ENCODE measurements around the gene IGBP1. TPM values are rescaled to one million over a fixed set of nuclear protein-coding genes. Genes with fewer than 3 reads are reported as not detected.
A peak's percentile ranks its signal among the peaks of the same experiment; 100 is the strongest.

Gene IGBP1
- total RNA-seq, 6 experiments from 2014 or later: 35.1 to 39.9 (median 37.4) TPM

DNA sequence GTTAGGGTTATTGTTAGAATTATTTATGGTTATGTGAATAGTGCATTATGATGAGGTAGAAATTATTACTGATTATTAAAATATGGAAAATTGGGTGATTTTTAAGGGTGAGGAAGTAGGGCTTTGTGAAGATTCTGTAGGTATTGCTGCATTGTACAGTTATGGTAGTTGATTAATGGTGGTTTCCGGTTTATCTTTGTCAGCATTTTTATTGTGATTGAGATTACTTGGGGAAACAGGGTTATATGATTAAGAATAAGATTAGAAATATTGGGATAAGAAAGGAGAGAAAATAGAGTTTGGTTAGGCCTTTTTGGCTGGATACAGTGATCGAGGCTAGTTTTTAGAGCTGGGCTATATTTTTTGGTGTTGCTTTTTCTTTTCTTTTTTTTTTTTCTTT, 8.6 kb upstream of the IGBP1 start:
- Mint-ChIP-seq H3K27ac (no peak overlapping the region), H3K4me1 (ENCODE audit: low read depth) (peaks cover 13% of the 10 kb centered on the region), H3K27me3 (ENCODE audit: insufficient read depth) (peaks cover 11% of the 10 kb centered on the region), H3K36me3 (ENCODE audit: low read depth) (no peaks in the 10 kb centered on the region), H3K9me3 (no peaks in the 10 kb centered on the region), H3K4me3 (no peak overlapping the region)
- TF ChIP-seq, protein P1, sequence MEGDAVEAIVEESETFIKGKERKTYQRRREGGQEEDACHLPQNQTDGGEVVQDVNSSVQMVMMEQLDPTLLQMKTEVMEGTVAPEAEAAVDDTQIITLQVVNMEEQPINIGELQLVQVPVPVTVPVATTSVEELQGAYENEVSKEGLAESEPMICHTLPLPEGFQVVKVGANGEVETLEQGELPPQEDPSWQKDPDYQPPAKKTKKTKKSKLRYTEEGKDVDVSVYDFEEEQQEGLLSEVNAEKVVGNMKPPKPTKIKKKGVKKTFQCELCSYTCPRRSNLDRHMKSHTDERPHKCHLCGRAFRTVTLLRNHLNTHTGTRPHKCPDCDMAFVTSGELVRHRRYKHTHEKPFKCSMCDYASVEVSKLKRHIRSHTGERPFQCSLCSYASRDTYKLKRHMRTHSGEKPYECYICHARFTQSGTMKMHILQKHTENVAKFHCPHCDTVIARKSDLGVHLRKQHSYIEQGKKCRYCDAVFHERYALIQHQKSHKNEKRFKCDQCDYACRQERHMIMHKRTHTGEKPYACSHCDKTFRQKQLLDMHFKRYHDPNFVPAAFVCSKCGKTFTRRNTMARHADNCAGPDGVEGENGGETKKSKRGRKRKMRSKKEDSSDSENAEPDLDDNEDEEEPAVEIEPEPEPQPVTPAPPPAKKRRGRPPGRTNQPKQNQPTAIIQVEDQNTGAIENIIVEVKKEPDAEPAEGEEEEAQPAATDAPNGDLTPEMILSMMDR (IDR thresholded peaks at IDR 0.05): no peak
- DNase-seq: no peak

DNA sequence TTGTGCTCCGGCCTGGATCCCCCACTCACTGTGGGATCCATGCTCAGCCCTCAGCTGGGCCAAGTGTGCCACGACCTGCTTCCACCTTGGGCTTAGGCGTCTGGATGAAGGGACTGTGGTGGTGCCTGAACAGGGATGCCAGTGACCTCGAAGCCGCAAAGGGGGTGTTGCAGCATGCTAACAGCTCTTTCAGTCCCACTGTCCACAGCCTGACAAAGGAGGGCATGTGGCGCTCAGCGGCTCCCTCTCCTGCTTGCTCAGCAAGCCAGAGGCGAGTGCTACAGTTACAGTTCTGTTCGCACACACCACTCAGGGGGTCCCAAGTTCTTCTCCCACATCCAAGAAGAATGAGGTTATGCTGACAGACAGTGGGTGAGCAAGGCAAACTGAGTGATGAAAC, 5.2 kb upstream of the IGBP1 start:
- TF ChIP-seq, protein P1 (IDR thresholded peaks at IDR 0.05): no peak
- Mint-ChIP-seq H3K4me1 (ENCODE audit: low read depth) (peaks cover 29% of the 10 kb centered on the region), H3K9me3 (no peaks in the 10 kb centered on the region), H3K4me3 (no peak overlapping the region), H3K27ac (no peak overlapping the region), H3K36me3 (ENCODE audit: low read depth) (no peaks in the 10 kb centered on the region), H3K27me3 (ENCODE audit: insufficient read depth) (peaks cover 5% of the 10 kb centered on the region; the same call in 1 of the 2 replicates)
- DNase-seq: no peak

DNA sequence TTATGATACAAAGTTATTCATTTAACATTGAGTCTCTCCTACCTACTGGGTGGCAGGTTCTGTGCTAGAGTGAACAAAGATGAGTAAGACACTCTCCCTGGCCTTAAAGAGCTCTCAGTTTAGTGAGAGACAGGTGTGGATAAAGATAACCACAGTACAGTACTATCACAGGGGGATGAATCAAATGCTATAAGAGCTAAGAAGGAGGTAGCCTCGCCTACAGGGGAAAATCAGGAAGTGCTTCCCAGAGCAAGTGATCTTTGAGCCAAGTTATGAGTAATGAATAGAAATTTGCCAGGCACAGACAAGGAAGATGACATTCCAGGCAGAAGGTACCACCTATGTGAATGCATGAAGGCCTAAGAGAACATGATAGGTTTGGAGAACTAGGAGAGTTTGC, 3.4 kb upstream of the IGBP1 start:
- Mint-ChIP-seq H3K4me3 (no peak overlapping the region), H3K36me3 (ENCODE audit: low read depth) (peaks cover 7% of the 10 kb centered on the region; the same call in 1 of the 2 replicates), H3K4me1 (ENCODE audit: low read depth) (peaks cover 34% of the 10 kb centered on the region), H3K27ac (no peak overlapping the region), H3K27me3 (ENCODE audit: insufficient read depth) (peaks cover 3% of the 10 kb centered on the region; the same call in 1 of the 2 replicates), H3K9me3 (no peaks in the 10 kb centered on the region)
- TF ChIP-seq, protein P1 (IDR thresholded peaks at IDR 0.05): no peak
- DNase-seq: no peak

DNA sequence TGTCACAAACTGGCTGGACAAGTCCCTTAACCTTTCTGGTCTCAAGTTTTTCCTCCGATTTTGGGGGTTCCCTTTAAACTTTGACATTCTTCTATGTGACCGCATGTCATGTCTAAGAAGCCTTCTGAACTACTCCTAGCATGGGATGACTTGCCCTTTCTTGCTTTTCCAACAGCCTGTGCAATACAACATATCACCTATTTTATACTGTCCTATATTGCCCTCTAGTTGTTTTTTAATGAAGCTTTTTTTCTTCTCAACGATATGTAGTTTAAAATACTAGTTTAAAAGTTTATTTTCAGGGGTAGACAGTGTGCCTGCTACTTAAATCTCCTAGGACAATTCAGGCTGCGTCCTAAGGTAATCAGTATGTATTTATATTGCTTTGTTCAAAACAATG, 1.0 kb upstream of the IGBP1 start:
- DNase-seq: no peak
- H3K36me3 Mint-ChIP-seq (ENCODE audit: low read depth): peaks cover 7% of the 10 kb centered on the region; the same call in 1 of the 2 replicates
- peaks cover 3% of the 10 kb centered on the region; the same call in 1 of the 2 replicates for H3K27me3 Mint-ChIP-seq (ENCODE audit: insufficient read depth)
- H3K27ac Mint-ChIP-seq: no peak overlapping the region
- H3K4me1 Mint-ChIP-seq (ENCODE audit: low read depth): peaks cover 42% of the 10 kb centered on the region
- no peaks in the 10 kb centered on the region for H3K9me3 Mint-ChIP-seq
- TF ChIP-seq, protein P1 (IDR thresholded peaks at IDR 0.05): no peak; the same call in 1 of the 2 replicates
- peak overlapping the region; percentile 13; the same call in 1 of the 2 replicates for H3K4me3 Mint-ChIP-seq

DNA sequence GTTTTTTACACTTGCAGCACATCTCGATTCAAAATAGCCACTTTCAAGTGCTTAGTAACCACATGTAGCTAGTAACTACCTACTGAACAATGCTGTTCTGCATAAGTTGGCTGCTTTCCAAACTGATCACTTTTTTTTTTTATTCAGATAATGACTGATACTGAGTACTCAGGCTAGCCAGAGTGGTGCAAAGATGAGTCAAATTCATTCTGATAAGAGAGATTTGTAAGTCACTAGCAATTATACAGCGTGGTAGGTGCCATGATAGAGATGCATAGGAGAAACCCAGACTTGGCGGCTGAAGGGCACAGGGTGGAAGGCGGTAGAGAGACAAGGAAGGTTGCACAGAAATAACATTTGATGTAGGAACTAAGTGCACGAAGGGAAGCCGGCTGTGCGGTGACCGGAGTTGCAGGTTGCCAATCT, 357 bp upstream of the IGBP1 start:
- Mint-ChIP-seq H3K36me3 (ENCODE audit: low read depth) (peaks cover 7% of the 10 kb centered on the region; the same call in 1 of the 2 replicates), H3K27me3 (ENCODE audit: insufficient read depth) (peaks cover 3% of the 10 kb centered on the region; the same call in 1 of the 2 replicates), H3K4me1 (ENCODE audit: low read depth) (peaks cover 42% of the 10 kb centered on the region), H3K9me3 (no peaks in the 10 kb centered on the region), H3K27ac (peak overlapping the region; percentile 98), H3K4me3 (peak overlapping the region; percentile 100)
- peak; percentile 0 for DNase-seq
- TF ChIP-seq, protein P1 (IDR thresholded peaks at IDR 0.05): no peak

All from HFFc6 (cell line).